GM18519 (cell line): ENCODE measurements around the gene SIPA1L3.

Experiments
- ATAC-seq: cut with Tn5 transposase; IDR thresholded peaks from one replicate; pipeline ENCODE4 v1.9.1; 2021; ENCODE audit warnings: mild to moderate bottlenecking, moderate library complexity; ENCODE audit not compliant: unreplicated experiment, low FRiP score

SIPA1L3 gene

GRCh38 chr19:38168637-38169036 is 261.6 kb downstream of the SIPA1L3 start:
- ATAC-seq = no peak

- no peak for ATAC-seq
These were observed 263.3 kb downstream of the SIPA1L3 start for GRCh38 chr19:38170334-38170733.

- ATAC-seq = no peak
These were observed 265.0 kb downstream of the SIPA1L3 start for GRCh38 chr19:38172001-38172400.

DNA sequence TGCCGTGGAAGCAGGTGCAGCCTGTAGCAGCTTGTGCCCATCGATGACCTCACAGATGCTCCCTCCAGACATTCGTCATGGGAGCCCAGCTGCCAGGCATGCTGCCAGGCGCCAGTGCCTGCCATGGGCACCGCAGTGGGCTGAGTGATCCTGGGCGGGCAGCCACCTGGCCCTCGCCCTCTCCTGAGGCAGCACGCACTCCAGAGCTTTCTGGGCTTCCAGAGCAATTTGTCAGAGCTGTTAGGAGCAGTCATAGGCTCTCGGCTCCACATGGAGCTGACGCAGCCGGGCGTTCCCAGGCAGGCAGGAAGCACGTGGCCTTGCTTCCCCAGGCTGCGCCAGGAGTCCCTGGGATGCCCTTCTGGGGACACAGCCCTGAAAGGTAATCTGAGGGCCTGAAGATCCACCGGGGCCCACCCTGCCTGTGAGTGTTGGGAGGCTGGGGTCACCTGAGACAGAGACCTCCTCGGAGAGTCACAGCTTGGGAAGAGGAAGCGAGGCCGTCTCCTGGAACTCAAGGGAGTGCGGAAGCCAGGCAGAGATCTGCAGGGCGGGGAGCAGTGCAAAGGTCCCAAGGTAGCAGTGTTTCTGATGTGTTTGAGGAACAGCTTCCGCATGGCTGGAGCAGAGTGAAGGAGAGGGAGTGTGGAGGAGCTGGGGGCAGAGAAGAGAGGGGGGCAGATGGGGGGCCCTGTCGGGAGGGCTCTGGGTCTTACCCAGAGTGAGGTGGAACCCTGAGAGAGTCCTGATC is 266.5 kb downstream of the SIPA1L3 start:
- ATAC-seq = no peak

DNA sequence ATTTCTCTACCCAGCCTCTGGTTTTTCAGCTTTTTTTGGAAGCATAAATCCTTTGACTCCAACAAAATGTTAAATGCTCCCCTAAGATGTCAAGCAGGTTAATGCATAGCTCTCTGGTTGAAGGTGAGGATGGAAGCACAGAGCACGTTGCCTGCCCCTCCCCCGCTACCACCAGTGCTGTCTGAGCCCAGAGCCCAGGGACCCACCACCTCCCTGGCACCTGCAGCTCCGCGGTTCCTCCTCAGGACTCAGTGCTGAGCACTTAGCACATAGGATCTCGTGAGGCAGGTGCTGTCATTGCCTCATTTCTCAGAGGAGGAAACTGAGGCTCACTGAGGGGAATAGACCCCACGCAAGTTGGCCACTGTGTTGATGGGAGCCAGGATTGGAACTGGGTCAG is 268.4 kb downstream of the SIPA1L3 start:
- no peak for ATAC-seq

- no peak for ATAC-seq
These were observed 273.1 kb downstream of the SIPA1L3 start for GRCh38 chr19:38180071-38180470.

GRCh38 chr19:38182536-38183210 is 275.7 kb downstream of the SIPA1L3 start:
- no peak for ATAC-seq

- ATAC-seq = no peak
These were observed 276.4 kb downstream of the SIPA1L3 start for GRCh38 chr19:38183251-38183897.

DNA sequence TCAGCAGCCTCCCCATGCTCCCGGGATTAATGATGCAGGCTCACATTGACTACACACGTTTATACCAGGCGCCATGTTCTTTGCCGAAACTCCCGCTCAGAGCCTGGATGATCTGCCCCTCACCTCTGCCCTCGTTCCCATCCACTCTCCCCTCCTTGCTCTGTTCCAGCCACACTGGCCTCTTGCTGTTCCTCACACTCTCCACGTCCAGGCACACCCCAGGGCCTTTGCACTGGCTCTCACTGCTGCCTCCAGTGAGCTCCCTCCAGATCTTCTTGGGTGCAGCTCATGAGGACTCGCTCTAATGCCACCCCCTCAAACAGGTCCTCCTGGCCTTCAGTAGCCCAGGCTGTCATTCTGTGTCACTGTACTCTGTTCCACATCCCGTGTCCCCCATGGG is 277.8 kb downstream of the SIPA1L3 start:
- ATAC-seq = no peak

- ATAC-seq = no peak
These were observed 278.6 kb downstream of the SIPA1L3 start for GRCh38 chr19:38185562-38185961.

DNA sequence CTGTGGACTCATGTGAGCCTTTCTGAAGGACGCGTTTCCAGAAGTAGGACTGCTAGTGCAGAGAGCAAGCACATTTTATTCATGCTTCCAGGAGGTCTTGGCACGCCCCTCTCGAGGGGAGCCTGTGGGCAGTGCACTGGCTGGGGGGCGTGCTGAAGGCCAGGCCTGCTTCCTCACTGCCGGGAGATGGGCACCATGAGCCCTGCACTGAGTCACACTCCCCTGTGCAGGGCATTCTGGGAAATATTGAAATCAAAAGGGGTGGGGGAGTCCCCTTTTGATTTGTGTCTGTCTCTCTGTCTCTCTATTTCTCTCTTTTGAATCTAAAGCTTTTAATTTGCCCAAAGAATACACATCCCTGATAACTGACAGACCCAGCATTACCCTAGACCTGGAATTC is 283.1 kb downstream of the SIPA1L3 start:
- ATAC-seq = no peak

GRCh38 chr19:38190793-38191192 is 283.8 kb downstream of the SIPA1L3 start:
- no peak for ATAC-seq

GRCh38 chr19:38191747-38192146 is 284.7 kb downstream of the SIPA1L3 start:
- ATAC-seq = no peak

- ATAC-seq = no peak
These were observed 286.4 kb downstream of the SIPA1L3 start for GRCh38 chr19:38193445-38193844.

GRCh38 chr19:38194061-38194701 is 287.2 kb downstream of the SIPA1L3 start:
- ATAC-seq = no peak

DNA sequence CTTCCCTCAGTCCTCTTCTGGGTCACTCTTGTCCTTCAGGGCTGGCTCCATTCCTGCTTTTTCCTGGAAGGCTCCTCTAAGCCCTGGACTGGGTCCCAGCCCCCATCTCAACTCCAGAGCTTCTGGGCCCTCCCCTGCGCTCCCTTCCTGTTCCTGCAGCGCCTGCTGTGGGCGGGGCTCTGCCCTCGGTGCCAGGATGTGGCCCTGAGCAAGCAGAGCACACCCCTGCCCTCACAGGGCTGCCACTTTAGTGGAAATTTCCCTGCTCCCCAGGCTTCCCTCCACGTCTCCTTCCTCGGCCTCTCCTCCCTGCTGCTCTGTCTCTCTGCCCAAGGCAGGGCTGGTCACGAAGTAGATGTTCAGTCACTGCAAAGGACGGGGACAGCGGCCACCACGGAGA is 288.2 kb downstream of the SIPA1L3 start:
- no peak for ATAC-seq

GRCh38 chr19:38196245-38196837 is 289.3 kb downstream of the SIPA1L3 start:
- no peak for ATAC-seq

GRCh38 chr19:38196948-38197656 is 290.1 kb downstream of the SIPA1L3 start:
- no peak for ATAC-seq

- no peak for ATAC-seq
These were observed 291.1 kb downstream of the SIPA1L3 start for GRCh38 chr19:38197937-38198704.
